Retina (tissue), 1 donor: ENCODE results near the gene GADD45A.

Experiments
- DNase-seq: peaks from one replicate; pipeline ENCODE4 v3.0.0-alpha.2; 2016

The GADD45A gene

DNA sequence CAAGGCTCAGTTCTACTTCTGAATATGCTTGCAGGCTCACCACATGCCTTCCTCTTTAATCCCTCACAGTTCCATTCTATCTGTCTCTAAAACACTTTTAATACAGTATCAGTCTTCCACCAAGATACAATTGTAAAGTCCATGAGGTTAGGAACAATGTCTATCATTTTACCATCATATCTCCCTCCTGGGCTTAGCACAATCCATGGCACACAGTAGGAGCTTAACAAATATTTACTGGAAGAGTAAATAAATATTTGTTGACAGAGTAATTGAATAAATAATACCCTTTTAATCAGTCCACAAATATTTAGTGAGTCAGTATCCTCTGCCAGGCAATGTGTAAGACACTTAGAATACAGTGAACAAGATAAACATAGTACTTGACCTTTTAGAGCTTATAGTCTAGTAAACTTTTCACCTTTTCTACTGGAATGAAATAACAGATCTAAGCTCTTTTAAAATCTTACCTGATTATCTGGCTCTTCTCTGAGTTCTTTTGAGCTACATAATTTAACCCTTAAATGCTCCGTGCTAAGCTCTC lies 12.7 kb upstream of the GADD45A start:
- no peak for DNase-seq

DNA sequence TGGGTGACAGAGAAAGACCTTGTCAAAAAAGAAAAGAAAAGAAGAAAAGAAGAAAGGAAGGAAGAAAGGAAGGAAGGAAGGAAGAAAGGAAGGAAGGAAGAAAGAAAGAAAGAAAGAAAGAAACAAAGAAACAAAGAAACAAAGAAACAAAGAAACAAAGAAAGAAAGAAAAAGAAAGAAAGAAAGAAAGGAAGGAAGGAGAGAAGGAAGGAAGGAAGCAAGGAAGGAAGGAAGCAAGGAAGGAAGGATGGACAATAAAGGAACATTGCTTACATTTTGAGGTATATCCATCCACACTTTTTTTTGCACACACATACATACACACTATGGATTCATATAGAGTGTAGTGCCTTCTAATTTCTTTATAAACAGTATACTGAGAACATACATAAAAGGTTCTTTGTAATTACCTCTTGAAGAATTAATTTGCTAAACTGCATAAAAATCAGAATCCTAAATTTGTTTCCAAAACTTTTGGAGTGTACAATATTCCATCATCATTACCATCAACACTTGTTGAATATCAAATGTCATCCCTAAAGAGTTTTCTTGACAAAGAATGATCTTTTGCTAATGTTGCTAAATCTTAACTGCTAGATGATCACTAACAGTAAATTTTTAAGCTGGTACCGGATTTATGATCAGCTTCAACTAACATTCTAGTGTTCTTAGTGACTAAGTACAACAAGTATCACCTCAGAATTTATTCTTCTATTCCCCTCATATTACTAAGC lies 11.4 kb upstream of the GADD45A start:
- no peak for DNase-seq

DNA sequence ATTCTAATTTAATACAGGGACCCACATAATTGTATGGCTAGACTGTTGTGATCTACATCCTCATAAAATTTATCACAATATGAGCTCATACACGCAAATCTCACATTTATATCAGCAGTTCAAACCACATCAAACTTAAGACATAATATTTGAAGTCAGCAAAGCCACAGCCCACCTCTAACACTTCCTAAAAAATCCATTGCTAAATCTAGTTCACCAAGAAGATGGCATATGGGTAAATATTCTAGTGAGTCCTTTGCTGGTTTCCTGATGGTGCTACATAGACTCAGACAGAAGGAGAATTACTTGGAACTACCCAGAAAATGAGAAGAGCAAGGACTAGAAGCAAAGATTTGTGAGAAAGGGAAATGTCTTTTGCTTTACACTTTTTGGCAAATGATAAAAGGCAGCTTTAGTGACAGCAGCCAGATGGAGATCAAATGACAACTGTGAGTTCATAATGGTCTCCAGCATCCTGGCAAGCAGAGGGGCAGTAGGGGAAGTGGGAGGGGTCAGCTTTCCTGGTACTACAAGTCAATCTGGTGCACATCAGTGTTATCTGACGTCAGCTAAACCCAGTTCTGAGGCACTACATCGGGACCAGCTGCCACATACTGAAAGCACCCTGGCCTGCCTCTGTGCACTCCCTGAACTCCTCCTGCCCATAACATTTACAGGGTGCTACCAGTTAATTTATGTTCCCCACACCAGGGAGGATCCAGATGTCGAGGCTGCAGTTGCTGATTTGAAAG lies 10.6 kb upstream of the GADD45A start:
- peak; percentile 36 for DNase-seq

DNA sequence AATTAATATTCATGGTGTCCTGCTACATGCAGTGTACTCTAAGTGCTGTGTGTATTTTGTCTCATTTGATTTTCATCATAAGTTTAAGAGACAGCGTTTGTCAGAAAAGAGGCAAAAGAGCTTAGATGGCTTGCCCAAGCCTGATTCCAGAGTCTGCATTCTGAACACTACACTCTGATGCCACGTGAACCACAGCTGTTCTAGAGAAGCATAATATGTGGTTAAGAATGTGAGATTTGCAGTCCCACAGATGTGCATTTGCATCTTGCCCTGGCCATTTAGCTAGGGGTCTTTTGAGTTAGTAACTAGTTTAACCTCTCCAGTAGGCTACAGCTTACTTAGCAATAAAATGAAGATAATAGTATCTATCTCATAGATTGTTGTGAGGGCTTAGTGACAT lies 9.2 kb upstream of the GADD45A start:
- no peak for DNase-seq

DNA sequence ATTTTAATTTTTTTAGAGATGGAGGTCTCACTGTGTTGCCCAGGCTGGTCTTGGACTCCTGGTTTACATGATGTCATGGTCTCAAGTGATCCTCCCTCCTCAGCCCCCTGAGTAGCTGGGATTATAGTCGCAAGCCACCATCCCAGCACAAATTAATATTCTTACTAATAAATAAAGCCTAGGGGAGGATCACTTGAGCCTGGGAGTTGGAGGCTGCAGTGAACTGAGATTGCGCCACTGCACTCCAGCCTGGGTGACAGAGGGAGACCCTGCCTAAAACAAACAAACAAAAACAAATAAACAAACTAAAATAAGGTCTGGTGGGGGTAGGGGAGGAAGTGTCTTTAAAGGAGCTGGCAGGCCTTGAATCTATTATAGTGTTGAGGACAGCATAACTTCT lies 8.7 kb upstream of the GADD45A start:
- no peak for DNase-seq

DNA sequence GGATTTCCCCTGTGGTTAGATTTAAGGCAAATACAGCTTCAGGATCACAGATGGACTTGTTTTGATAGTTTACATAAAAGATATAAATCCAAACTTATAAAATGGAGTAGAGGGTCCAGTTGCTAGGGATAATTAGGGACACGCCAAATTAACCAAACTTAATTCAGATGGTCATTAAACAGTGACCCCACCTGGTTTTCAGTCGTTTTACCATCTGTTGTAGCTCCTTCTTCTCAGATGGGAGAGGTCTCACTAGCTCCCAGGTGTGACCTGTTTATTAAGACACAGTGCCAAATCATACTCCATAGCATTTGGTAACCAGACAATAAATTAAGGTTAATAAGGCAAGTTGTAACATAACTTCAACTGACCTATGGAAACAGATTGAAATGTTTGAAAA lies 8.1 kb upstream of the GADD45A start:
- DNase-seq = no peak

DNA sequence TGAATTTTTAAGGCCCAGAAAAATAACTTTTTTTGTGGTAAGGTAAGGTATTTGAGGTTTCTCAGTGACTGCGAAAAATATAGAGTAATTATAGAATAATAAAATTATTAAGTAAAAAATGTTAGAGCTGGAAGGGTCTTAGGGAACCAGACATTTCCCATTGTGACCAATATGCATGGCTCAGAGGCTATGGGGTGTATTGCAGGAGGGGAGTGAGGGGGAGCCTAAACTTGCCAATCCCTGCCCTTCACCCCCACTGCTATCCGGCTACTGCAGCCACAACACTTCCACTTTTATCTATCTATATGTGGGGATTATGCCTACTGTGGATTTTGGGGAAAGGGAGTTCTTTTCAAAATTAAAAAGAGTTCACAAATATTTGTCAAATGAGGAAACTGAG lies 7.6 kb upstream of the GADD45A start:
- no peak for DNase-seq

DNA sequence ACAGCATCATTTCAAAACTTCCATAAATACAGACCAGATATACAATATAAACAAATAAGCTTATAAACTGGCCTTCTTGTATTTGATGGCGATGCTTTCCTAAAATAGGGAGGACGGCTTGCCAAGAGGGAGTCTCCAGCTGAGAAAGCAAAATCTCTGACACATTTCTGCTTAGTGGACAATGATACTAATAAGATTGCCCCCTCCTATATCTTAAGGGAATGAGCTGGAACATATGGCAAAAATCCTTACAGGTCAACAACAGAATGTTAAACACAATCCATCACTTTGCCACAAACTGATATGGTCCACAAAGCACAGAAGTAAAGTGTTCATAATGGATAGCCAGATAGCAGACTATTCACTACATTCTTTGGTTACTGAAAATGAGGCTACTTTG lies 7.1 kb upstream of the GADD45A start:
- DNase-seq = no peak

DNA sequence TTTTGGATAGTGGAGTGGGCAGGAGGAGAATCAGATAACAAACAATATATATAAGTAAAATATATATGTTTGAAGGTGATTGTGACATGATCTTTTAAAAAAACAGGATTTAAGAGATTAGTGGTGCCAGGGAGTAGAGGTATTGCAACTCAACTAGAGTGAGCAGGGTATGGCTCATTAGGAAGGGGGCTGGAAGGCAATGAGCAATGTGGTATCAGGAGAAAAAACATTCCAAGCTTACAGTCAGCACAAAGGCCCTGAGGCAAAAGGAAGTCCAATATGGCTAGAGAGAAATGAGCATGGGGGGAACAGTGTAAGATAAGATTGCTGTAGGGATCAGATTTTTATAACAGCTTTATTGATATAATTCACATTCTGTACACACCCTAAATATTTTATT lies 5.3 kb upstream of the GADD45A start:
- DNase-seq = no peak

DNA sequence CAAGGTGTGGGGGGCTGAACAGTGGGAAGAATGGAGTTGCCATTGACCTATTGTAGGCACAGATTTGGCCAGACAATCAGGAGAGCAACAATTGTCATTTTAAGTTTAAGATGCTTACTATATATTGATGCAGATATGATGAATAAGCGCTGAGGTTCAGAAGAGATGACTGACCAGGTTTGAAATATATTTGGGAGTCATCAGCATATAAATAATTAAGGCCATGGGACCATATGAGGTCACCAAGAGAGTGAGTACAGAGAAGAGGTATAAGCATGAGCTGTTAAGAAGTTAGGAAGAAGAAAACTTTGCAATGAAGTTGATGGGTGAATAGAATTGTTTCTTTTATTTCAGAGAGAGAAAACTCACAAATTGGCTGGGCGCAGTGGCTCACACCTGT lies 4.5 kb upstream of the GADD45A start:
- no peak for DNase-seq

DNA sequence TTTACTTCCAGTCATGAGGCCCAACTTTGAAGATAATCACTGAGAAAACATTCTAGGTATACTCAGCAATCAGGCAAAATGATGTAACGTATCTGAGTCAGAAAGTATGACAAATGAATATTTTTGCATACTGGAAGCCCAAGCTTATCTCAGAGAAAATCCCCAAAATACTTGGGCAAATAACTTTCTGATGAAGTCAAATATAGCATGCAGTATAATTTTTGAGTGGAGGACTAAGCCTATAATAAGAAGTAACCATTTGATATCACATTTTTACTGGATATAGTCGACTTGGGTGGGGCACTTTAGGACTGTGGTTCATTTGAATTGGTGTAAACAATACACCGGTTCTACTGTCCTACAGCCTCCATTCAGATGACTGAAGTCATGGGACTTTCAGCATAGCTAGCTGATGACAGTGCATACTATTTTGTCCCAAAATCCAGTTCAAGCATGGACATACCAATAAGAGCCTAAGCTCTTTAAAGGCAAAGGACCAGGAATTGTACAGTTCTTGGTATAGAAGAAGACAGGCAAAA lies 2.3 kb upstream of the GADD45A start:
- DNase-seq = no peak

DNA sequence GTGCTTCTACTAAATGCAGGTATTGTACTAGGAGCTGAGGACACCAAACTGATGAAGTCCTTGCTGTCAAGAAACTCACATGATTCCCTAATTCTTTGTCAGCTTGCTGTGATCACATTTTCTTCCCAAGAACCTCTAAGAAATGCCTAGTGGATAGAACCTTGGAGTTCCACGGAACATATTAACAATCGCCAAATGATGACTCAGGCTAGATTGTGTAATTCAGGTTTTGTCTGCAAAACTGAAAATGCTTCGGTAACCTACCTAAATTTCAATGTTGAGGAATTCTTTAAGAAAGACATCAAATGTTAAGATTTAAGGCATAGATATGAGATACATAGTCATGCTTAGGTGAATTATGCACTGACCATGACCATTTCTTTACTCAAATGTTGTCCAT lies 1.7 kb upstream of the GADD45A start:
- no peak for DNase-seq

DNA sequence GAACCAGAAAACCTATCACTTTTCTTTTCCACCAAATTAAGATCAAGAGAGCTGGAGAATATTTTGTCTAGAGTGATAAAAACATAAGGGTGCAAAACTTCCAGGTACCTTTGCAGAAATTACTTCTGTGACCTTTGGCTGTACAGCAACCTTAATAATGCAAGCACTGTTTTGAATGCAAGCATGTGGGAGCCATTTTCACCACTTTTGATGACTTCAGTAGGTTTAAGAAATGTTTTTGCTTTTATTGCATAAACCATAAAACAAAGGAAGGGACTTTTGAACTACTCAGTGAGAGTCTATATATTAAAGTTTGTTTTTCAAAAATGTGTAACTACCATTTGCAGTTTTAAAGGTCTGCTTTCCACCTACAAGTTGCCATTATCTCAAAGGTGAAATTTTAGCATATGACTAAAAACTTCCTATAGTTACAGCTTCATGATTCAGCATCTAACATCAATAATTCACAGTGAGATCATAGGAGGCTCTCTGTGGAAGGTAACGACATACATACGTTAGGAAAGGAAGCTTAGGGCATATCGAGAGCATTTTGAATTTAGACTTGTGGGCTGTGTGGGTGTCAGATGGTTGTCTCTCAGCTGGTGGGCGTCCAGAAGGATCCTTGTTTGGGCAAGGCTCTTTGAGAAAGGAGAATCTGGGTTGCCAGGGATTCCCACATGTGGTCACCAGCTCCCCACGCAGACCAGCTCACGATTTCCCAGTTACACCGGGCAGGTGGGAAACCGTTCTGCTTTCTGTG lies 1.1 kb upstream of the GADD45A start:
- DNase-seq = no peak

DNA sequence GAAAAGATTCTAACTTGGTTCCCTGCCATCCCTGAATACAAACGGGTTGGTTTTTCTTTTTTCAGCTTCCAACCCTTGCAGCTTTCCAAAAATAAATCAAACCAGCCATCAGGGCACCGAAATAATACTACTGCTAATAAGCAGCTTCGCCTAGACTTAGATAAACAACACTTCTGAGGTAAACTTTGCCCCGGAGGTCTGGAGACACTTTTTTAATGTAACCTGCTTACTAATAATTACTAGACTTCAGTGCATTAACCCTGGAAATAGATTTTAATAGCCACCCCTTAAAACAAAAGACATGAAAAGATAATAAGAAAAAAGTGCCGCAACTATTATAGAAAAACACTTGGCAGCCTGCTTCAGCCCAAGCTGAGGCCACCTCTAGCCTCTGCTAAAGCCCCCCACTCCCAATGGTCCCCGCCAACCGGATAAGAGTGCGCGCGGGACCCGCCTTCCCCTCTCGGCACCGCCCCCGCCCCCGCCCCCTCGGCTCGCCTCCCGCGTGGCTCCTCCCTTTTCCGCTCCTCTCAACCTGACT lies 405 bp upstream of the GADD45A start:
- no peak for DNase-seq

DNA sequence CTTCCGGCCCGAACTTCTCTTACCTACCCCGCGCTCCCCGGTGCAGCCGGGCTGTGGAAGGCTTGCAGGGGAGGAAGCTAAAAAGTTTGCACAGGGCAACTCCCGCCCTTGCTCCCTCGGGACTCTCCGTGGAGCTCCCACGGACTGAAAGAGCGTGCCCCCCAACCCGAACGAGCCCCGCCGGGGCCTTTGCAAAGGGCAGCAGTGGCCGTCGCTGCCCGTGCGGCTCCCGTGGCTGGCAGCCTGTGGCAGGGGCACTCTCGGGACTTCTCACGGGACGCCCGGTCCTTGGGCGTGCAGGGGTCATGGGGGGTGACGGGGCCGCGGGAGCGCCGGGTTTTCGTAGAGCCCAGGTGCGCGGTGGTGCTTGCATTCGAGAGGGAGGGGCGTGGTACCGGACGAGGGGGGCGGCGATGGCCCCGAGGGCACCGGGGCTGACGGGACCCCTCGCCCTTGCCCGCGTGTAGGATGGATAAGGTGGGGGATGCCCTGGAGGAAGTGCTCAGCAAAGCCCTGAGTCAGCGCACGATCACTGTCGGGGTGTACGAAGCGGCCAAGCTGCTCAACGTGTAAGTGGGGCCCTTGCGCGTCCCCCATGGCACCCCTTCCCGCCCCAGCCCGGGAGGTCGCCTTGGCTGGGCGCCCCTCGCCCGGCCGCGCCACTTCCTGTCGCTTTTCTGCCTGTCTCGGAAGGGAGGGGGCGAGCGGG lies 711 bp downstream of the GADD45A start:
- no peak for DNase-seq

DNA sequence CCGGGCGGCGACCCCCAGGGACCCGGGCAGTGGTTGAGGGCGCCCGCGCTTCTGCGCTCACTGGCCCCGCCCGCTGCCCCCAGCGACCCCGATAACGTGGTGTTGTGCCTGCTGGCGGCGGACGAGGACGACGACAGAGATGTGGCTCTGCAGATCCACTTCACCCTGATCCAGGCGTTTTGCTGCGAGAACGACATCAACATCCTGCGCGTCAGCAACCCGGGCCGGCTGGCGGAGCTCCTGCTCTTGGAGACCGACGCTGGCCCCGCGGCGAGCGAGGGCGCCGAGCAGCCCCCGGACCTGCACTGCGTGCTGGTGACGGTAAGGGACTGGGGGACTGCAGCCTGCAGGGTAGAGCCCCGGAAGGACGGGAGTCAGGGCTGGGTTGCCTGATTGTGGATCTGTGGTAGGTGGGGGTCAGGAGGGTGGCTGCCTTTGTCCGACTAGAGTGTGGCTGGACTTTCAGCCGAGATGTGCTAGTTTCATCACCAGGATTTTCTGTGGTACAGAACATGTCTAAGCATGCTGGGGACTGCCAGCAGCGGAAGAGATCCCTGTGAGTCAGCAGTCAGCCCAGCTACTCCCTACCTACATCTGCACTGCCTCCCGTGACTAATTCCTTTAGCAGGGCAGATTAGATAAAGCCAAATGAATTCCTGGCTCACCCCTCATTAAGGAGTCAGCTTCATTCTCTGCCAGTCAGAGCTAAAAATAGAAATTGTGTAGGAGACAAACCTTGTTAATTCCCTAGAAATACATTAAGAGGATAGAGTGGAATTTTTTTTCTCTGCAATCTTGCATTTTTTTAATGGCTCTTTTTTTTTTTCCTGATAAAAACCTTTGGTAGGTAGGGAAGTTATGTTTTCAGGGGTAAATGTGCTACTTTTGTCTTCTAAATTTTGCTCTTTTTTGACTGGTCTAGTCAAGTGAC lies 1.5 kb downstream of the GADD45A start:
- DNase-seq = peak; percentile 90

DNA sequence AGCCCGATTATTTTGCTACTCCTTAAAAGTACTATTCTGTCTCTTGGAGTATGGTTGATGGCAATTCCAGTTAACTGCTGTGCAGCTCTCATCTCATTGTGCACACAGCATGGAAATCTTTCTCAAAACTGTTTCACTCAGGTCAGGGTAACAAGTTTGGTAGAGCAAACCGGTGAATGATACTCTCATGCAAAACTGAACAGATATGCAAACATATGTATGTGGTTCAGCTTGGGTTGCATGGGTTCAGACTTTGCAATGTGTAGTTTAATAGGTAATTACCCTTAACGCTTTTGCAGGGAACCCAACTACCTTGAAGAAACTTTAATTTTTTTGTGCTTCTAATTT lies 2.2 kb downstream of the GADD45A start:
- DNase-seq = no peak

DNA sequence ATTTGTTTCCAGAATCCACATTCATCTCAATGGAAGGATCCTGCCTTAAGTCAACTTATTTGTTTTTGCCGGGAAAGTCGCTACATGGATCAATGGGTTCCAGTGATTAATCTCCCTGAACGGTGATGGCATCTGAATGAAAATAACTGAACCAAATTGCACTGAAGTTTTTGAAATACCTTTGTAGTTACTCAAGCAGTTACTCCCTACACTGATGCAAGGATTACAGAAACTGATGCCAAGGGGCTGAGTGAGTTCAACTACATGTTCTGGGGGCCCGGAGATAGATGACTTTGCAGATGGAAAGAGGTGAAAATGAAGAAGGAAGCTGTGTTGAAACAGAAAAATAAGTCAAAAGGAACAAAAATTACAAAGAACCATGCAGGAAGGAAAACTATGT lies 2.6 kb downstream of the GADD45A start:
- no peak for DNase-seq

DNA sequence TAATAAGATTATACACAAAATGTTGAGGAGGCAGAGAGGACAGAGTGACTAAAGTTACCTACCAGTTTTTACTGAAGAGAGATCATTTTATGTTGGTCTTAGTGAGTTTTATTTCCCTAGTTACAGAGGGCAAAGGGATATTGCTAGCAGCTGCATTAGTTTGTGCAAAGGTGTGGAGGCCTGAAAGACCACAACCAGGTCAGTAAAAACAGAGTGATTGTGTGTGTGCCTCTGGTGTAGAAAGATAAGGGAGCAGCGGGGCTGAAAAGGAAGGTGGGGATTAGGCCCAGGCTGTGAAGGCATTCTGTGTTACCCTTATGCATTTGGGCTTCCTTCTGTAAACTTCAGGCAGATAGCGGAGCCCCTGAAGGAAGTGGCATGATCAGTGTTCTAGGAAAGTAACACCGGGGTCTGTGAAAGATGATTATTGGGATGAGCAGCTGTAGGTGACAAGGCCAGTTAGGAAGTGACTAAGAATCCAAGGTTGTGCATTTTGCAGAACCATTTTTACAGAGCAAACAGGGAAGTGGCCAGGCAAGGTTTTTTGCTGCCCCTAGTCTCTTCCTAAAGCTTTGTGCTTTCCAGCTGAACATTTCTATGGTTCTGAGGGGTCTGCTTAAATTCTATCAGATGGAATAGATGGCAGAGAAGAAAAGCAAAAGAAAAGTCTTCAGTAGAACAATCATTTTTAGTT lies 3.7 kb downstream of the GADD45A start:
- no peak for DNase-seq

DNA sequence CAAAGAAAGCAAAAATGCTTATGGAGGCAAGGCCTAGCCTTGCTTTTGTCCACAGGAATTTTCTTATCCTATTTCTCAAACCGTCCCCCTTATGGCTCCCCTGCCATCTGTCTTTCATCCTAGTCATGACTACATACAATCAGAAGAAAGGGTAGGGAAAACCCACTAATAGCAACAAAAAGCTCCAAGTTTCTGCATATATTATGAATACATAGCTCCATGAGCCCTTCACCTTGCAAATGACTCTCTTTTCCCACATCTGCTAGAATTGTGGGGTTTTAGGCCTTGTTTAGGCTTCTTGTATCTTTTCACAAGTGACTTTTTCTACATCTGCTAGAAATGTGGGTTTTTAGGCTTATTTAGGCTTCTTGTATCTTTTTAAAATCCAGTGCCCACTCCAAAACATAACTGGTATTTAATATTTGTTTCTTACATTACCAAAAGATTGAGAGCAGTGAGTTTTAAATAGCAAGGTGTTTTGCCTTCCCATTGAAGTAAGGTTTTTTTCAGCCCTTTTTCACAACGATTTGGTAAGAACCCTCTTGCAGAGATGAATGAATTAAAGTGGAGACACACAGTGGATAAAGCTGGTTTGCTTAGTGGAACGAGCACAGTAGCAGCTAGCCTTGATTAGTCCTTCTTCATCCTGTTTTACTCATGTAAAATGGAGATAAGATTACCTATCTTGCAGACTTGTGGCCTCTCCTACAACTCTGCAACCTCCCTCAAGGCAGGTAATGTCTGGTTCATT lies 4.4 kb downstream of the GADD45A start:
- DNase-seq = no peak
